Measurements from ENCODE around the gene BFSP2.

Gene BFSP2

DNA sequence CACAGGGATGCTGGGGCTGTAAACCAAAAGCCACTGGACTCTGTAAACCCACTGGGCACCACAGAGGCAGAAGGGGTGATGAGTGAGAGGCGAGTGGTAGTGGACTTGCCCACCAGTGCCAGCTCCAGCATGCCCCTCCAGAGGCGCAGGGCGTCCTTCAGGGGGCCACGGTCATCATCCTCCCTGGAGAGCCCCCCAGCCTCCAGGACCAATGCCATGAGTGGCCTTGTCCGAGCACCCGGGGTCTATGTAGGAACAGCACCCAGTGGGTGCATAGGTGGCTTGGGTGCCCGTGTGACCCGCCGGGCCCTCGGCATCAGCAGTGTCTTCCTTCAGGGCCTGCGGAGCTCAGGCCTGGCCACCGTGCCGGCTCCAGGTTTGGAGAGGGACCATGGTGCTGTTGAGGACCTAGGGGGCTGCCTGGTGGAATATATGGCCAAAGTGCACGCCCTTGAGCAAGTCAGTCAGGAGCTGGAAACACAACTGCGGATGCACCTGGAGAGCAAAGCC lies at the start of gene BFSP2:
Gene BFSP2 (plus strand): TSS at position 51 of the 510 bp plus-strand sequence. CDS start 28 bp downstream, at position 79.
- no peak for DNase-seq

DNA sequence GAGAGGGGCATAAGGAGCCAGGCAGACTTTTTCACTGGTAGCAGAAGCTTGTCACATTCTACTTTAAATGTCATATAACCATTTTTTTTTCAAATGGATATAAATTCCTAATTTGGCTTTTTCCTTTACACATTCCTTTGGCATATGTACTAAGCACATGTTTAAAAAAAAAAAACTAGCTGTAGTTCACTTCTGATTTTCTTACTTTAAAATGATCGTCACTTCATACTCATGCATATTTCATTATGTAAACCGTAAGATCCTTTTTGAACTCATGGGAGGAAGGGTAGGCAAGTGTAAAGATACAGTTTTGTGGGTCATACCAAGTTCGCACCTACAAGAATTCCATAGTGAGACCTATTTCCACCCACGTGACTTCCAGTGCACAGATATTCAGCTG lies 45.1 kb upstream of the BFSP2 start:
- no peak for DNase-seq

- DNase-seq = no peak
Measured at GRCh38 chr3:133360476-133360875, 39.4 kb upstream of the BFSP2 start.

DNA sequence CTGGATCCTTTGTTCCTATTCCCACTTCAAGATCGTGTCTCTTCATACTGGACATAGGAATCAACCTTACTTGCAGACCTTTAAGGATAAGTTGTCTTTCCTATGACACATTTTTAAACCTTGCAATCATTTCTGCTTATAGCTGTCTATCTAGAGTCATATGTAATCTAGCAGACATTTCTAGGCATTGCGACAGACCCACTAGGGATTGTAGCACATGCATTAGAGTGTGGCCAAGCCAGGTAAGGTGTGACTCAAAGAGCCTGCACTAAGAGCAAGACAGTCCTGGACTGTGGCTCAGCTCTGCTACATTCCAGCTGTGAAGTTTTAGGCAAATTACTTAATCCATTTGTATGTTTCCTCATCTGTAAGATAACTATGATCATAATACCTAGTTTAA lies 38.8 kb upstream of the BFSP2 start:
- no peak for DNase-seq

DNA sequence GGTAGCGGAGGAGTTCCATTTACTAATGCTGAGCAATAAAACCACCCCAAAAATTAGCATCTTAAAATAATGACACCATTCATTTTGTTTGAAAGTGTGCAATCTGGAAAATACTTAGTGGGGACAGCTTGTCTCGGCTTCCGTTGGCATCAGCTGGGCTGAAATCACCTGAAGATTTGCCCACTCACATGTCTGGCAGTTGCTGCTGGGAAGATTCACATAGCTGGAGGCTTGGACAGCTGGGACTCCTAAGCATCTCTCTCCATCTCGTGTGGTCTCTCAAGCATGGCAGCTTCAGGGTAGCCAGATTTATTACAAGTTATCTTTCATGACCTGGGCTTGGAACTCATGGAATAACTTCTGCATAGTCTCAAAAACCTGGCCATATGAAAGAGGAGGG lies 38.4 kb upstream of the BFSP2 start:
- no peak for DNase-seq

DNA sequence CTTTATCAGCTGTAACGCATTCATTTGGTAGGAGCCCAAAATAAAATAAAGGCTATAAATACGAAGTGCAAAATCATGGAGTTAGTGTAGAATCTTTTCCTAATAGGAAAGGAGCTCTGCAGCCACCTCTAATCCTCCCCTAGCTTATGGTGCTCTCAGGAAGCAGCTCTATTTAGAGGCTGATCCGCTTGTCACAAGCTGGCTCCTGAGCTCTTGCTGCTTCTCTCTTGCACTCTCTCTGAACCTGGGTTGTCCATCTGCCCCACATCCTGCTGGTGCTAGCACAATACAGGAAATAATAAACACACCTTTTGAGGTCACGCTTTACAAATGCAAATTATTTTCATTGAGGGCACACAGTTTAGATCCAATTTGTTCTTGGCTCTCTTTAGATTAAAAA lies 37.3 kb upstream of the BFSP2 start:
- DNase-seq = no peak

GRCh38 chr3:133364704-133365103 lies 35.2 kb upstream of the BFSP2 start:
- no peak for DNase-seq

DNA sequence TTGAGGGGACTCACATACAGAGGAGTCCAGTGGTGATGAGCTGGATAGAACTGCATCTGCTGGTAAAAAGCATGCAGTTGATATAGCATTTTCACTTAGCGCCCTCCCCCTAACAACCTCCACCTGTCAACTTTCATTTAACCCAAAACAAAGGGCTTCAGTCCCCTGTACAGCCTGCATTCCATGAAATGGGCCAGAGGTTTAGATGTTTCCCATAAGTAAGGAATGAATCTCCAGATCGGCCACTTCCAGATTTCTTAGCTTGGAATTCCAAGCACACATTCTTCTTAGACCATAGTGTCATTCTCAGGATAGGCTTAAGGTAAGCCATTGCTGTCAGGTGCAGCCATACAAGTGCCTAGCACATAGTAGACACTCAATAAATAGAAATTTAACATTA lies 32.9 kb upstream of the BFSP2 start:
- DNase-seq = no peak

- no peak for DNase-seq
Measured at GRCh38 chr3:133367403-133367802, 32.5 kb upstream of the BFSP2 start.

GRCh38 chr3:133367956-133368355 lies 31.9 kb upstream of the BFSP2 start:
- DNase-seq = no peak

DNA sequence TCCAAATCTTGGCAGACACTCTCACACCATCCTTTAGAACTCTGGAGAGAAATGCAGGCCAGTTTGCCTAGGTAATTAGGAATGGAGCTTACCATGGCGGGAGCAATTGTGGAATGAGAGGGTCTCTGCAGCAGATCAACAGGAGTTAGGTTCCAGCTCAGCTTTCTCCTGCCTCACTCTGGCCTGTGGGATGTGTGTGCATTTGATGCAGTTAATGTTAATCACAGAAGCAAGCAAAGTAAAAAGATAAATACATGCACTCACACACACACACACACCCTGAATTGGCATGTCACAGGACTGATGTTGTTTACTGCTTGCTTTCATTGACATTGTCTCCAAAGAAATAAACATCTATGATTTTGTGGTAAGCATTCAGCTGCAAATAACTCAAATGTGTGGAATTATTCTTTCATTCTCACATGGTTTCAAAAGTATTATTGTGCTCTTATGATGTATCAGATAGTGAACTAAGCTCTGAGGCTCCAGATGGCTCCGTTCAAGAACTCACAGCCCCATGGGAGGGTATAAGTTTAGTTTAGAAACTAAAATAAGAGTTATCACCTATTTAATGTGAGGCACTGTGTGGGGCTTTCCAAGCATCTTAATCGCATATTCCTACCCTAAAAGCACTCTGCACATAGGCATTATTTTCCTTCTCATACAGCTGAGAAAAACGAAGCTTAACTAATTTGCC lies 31.3 kb upstream of the BFSP2 start:
- DNase-seq = no peak

GRCh38 chr3:133369068-133369440 lies 30.8 kb upstream of the BFSP2 start:
- DNase-seq = no peak

- no peak for DNase-seq
Measured at GRCh38 chr3:133371181-133371580, 28.7 kb upstream of the BFSP2 start.

GRCh38 chr3:133371676-133372075 lies 28.2 kb upstream of the BFSP2 start:
- no peak for DNase-seq

DNA sequence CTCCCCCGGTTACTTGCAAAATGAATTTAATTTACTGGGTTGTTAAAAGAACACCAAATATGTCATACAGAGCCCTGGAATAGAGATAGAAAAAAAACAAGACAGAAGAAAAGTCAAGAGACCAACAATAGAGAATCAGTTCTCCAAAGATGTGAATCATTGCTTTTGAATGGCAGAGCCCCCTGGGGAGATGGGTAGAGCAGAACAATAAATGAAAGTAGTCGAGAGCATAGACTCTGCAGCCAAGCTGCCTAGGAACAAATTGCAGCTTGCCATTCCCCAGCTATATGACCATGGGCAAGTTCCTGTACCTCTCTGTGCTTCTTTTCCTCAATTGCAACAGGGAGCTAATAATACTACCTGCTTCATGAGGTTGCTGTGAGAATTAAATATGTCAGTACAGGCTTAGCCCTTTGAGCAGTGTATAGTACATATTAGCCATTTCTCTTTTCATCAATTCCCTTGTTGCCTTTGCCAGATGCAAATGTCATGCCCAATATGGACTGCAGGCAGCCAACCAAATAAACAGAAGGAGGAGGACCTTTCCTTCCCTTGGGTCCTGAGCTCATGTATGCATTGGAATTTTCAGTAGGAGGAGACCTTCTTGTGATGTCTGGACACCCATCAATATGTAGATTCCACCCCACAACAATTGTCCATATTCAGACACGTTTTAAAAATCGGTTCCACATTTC lies 25.0 kb upstream of the BFSP2 start:
- no peak for DNase-seq

DNA sequence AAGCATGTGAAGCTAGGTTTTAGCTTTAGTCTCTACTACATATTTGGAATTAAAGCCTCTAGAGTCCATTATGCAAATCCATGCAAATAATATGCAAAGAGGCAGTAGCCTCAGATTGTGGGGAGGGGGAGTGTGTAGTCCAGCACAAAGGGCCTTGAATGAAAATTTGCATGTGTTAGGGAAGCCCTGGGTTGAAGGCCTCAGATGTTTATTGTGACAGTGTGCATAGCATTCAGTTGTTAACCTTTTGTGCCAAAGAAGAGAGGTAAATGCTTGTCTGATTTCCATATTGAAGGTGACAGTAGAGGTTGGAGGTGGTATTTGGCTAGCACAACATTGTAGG lies 24.5 kb upstream of the BFSP2 start:
- no peak for DNase-seq

DNA sequence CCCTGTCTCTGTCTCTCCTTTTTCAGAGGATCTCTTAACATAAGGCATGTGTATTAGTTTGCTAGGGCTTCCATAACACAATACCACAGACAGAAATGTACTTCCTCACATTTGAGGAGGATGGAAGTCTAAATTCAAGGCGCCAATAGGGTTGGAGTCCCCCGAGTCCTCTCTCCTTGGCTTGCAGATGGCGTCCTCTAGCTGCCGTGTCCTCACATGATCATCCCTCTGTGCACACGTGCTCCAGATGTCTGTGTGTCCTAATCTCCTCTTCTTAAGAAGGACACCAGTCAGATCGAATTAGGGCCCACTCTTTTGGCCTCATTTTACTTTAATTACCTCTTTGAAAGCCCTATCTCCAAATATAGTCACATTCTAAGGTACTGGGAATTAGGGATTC lies 23.0 kb upstream of the BFSP2 start:
- no peak for DNase-seq

DNA sequence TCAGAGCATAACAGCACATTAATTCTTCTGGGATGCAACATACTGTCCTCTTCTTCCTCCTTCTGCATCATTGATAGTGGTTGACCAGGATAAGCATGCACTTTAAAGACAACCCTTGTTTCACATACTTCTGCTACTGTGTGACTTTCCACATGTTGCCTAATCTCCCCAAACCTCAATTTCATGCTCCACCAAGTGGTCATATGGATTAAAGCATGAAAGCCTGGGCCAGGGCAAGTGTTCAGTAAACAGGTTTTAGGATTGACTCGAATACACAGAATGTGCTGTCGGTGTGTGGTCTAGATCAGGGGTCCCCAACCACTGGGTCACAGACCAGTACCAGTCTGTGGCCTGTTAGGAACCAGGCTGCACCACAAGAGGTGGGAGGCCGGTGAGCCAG lies 22.5 kb upstream of the BFSP2 start:
- no peak for DNase-seq

- DNase-seq = no peak
Measured at GRCh38 chr3:133379926-133380325, 19.9 kb upstream of the BFSP2 start.

- no peak for DNase-seq
Measured at GRCh38 chr3:133380481-133381225, 19.2 kb upstream of the BFSP2 start.

DNA sequence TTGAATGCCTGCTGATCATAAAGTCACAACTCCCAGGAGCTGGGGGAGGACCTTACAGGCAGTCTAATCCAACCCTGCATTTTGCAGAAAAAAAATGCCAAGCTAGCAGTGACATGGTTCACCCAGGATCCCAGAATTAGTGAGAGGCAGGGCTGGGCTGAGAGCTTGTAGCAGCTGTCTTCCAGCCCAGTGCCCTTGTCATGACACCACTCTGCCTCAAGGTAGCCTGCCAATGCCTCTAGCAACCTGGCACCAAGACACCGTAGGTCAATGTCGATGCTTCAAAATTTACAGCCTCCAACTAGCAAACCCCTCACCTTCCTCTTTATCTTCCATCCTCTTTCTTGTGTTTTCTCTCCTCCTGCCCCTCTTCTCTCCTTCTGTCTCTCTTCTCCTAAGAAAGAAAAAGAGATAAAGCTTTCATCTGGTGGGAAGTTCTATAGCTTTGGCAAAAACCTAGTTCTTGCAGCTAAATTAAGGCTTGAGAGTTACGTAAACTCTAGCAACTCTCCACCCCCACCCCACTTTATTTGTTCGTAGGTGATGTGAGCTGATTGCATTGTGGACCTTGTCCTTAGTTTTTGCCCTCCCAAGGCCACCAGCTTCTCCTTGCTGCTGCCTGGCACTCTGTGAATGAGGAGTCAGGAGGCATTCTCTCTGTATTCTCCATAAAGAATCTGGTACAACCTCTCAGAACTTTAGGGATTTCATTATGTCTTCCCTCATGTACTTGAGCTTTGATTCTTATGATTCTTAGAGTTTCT lies 18.3 kb upstream of the BFSP2 start:
- no peak for DNase-seq

DNA sequence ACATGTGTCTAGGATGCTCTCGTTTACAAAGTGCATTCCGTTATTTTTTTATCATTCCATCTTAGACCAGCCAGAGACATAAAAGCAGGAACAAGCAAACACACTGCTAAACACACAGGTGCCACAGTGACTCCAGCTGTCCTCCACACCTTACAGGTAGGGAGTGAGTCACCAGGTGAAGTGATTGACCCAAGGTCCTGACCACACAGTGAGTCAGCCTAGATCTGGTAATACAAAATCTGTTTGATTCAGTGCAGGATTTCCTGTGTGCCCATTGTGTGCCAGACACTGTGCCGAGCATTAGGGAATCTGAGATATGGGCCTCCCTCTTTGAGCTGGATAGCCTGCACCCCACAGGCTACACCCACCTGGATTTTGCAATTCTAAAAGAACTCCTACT lies 16.7 kb upstream of the BFSP2 start:
- DNase-seq = no peak

- DNase-seq = no peak
Measured at GRCh38 chr3:133383741-133384140, 16.1 kb upstream of the BFSP2 start.

All from CD4-positive, alpha-beta T cell treated with Interleukin-17A for 1 hour (primary cell).